ENCODE measurements around the gene GLUL.

- TF ChIP-seq, protein P1, sequence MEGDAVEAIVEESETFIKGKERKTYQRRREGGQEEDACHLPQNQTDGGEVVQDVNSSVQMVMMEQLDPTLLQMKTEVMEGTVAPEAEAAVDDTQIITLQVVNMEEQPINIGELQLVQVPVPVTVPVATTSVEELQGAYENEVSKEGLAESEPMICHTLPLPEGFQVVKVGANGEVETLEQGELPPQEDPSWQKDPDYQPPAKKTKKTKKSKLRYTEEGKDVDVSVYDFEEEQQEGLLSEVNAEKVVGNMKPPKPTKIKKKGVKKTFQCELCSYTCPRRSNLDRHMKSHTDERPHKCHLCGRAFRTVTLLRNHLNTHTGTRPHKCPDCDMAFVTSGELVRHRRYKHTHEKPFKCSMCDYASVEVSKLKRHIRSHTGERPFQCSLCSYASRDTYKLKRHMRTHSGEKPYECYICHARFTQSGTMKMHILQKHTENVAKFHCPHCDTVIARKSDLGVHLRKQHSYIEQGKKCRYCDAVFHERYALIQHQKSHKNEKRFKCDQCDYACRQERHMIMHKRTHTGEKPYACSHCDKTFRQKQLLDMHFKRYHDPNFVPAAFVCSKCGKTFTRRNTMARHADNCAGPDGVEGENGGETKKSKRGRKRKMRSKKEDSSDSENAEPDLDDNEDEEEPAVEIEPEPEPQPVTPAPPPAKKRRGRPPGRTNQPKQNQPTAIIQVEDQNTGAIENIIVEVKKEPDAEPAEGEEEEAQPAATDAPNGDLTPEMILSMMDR (IDR thresholded peaks at IDR 0.05; ENCODE audit: low read depth, low read length, missing input control) = no peak
- TF ChIP-seq REST (IDR thresholded peaks at IDR 0.05) = no peak
Measured at GRCh38 chr1:182405578-182405977, 14.0 kb upstream of the GLUL start.

Data from liver (tissue), 2 donors.